Right lobe of liver (tissue), 4 donors: Measurements from ENCODE around the gene AWAT2.

ENCODE experiments used
- CTCF ChIP-seq, 4 donors: fragments of 200-600 bp in 3 of 4; fragments of 450-650 bp in 1 of 4; IDR thresholded peaks; one replicate each; pipeline versions ENCODE4 v1.5.1 to v1.8.0; 2016 to 2022; ENCODE audit warnings: antibody characterized with exemption in 4 of 4, mild to moderate bottlenecking in 2 of 4
- POLR2A ChIP-seq: fragments of 450-650 bp; IDR thresholded peaks from one replicate; pipeline ENCODE4 v1.6.1; 2017; ENCODE audit warnings: antibody characterized with exemption, mild to moderate bottlenecking
- donor health status: DM: no; HTN: no; CAD: no.
- donor health status: DM: no; HTN: no; CAD: no.
- donor health status: DM: no; HTN: yes; CAD: no.

GRCh38 chrX:70013466-70014381 lies 36.0 kb downstream of the AWAT2 start:
- no peak for TF ChIP-seq CTCF (IDR thresholded peaks at IDR 0.05)
- TF ChIP-seq POLR2A: no peak
